WI38 (cell line): ENCODE data around the gene GPD2.

Experiments used
- H3K4me3 ChIP-seq: 2 replicates; pipeline ENCODE4 v1.5.1; 2011; ENCODE audit warnings: low read depth, mild to moderate bottlenecking, control low read depth, low read length
- CTCF ChIP-seq: IDR thresholded peaks from 2 replicates; pipeline ENCODE4 v1.5.1; 2012; ENCODE audit warnings: low read depth, mild to moderate bottlenecking, control low read depth, low read length

The GPD2 gene

GRCh38 chr2:156423674-156424282, 12.4 kb upstream of the GPD2 start:
- no peak overlapping the region for H3K4me3 ChIP-seq
- no peak for TF ChIP-seq CTCF

DNA sequence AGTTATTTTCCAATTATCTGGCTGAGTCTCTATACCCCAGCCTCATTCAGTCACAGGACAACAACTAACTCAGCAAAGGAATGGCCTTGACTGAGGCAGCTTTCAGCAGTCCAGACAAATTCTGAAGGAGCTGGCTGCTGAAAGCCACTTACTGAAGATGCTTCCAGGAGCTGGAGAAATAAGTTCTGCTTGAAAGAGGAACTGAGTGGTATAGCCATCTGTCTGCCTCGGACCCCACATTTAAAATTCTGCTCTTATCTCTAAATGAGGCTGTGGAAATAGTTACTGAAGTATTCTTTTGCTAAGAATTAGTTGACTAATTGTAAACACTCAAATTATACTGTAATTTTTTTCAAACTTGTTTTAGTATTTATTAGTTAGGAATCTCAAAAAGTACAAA, 9.1 kb upstream of the GPD2 start:
- TF ChIP-seq CTCF, result no peak
- H3K4me3 ChIP-seq, result no peak overlapping the region

DNA sequence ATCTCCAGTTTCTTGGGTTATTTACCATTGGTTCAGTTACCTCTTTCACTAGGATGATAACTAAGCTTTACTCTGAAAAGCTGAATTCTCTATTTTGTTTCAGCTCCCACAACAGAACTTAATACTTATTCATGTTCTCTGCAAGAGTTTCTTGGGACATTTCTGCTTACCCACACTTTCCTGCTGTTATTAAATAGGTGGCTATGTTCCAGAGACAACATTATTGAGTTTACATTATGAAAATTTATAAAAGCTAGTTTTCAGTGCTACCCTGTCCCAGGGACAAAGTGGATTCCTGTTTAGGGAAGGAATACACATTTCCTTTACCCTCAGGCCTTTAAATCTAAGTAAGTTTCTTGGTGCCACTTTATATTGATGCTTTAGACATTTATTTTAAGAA, 7.0 kb upstream of the GPD2 start:
- no peak overlapping the region for H3K4me3 ChIP-seq
- TF ChIP-seq CTCF, result no peak

- TF ChIP-seq CTCF, result no peak
- no peak overlapping the region for H3K4me3 ChIP-seq
Observed at GRCh38 chr2:156430236-156430979, 5.8 kb upstream of the GPD2 start.

GRCh38 chr2:156430980-156431358, 5.2 kb upstream of the GPD2 start:
- TF ChIP-seq CTCF, result no peak
- H3K4me3 ChIP-seq, result no peak overlapping the region

GRCh38 chr2:156434461-156435291, 1.5 kb upstream of the GPD2 start:
- no peak for TF ChIP-seq CTCF
- peak overlapping the region; percentile 65 for H3K4me3 ChIP-seq

GRCh38 chr2:156435396-156435717, 822 bp upstream of the GPD2 start:
- TF ChIP-seq CTCF, result no peak
- H3K4me3 ChIP-seq, result peak overlapping the region; percentile 65
